GM12878 (cell line): Measurements from ENCODE around the gene UEVLD. TPM values are rescaled to one million over a fixed set of nuclear protein-coding genes. Genes with fewer than 3 reads are reported as not detected.

Source experiments
- ATAC-seq: fragments of 200-7000 bp; cut with Tn5 transposase; 3 replicates; pipeline ENCODE4 v1.9.1; 2020; ENCODE audit warnings: mild to moderate bottlenecking, moderate library complexity
- BruUV-seq: library from RNA; stranded (reverse); fragments of 400-500 nt; replicated peaks from 2 replicates; lab custom pipeline; 2021; lab: Mats Ljungman, UMichigan
- CTCF ChIA-PET: fragments of 300-600 bp; sonication (Branson Sonifier 250); formaldehyde crosslinking; extraction: SDS; loops from one replicate; lab custom pipeline; 2021; ENCODE audit warnings: inconsistent platforms; lab: Yijun Ruan, JAX
- POLR2A ChIA-PET: fragments of 350-600 bp; formaldehyde crosslinking; extraction: SDS; loops from one replicate; lab custom pipeline; 2021; ENCODE audit warnings: inconsistent platforms; lab: Charles Lee
- RAD21 ChIA-PET: fragments of 300-600 bp; sonication (Branson Sonifier 250); formaldehyde crosslinking; loops from one replicate; lab custom pipeline; 2023; ENCODE audit warnings: antibody characterized with exemption; ENCODE audit not compliant: unreplicated experiment; lab: Charles Lee
- SMC1A ChIA-PET: fragments of 300-600 bp; sonication (Branson Sonifier 250); formaldehyde crosslinking; loops from one replicate; lab custom pipeline; 2023; ENCODE audit not compliant: unreplicated experiment, uncharacterized antibody; lab: Charles Lee
- DNase-seq: peaks from one replicate; pipeline ENCODE4 v3.0.0-alpha.2; 2011; ENCODE audit warnings: low read depth, low spot score
- FAIRE-seq: peaks from 3 replicates; lab custom pipeline; 2011; peaks lifted over from hg19 to GRCh38; lab: Jason Lieb, UNC
- H2AFZ ChIP-seq: 2 replicates; pipeline ENCODE4 v1.6.0; 2011; ENCODE audit warnings: low read depth, low read length, control low read depth; ENCODE audit not compliant: control insufficient read depth
- H3K27ac ChIP-seq: 2 replicates; pipeline ENCODE4 v1.5.1; 2011; ENCODE audit warnings: control low read depth; ENCODE audit not compliant: control insufficient read depth, insufficient read depth
- H3K27me3 ChIP-seq, 2 experiments: replicated peaks in 1 of 2; 2 replicates each; pipeline versions ENCODE4 v1.6.0 to v1.6.1; 2011; ENCODE audit warnings: low read length in 1 of 2; ENCODE audit not compliant: control insufficient read depth in 2 of 2, insufficient read depth in 2 of 2
- H3K36me3 ChIP-seq, 2 experiments: 2 replicates each; pipeline ENCODE4 v1.5.1; 2011; ENCODE audit warnings: low read length in 1 of 2; ENCODE audit not compliant: control insufficient read depth in 2 of 2, insufficient read depth in 2 of 2
- H3K4me1 ChIP-seq: 2 replicates; pipeline ENCODE4 v1.6.1; 2011; ENCODE audit warnings: mild to moderate bottlenecking, low read length, moderate library complexity, mixed read lengths; ENCODE audit not compliant: control insufficient read depth, insufficient read depth
- H3K4me2 ChIP-seq: 2 replicates; pipeline ENCODE4 v1.6.0; 2011; ENCODE audit warnings: control low read depth; ENCODE audit not compliant: control insufficient read depth, insufficient read depth
- H3K4me3 ChIP-seq: fragments of 200-600 bp; sonication (generic); 2 replicates; pipeline ENCODE4 v1.5.1; 2016
- H3K79me2 ChIP-seq: 2 replicates; pipeline ENCODE4 v1.6.0; 2011; ENCODE audit warnings: low read length; ENCODE audit not compliant: control insufficient read depth, insufficient read depth
- H3K9ac ChIP-seq: 2 replicates; pipeline ENCODE4 v1.8.0; 2011; ENCODE audit warnings: low read length, control low read depth, mixed read lengths; ENCODE audit not compliant: control insufficient read depth, insufficient read depth
- H3K9me3 ChIP-seq: replicated peaks from 3 replicates; pipeline ENCODE4 v1.5.1; 2011; ENCODE audit warnings: mild to moderate bottlenecking, low read length; ENCODE audit not compliant: control insufficient read depth, insufficient read depth
- H4K20me1 ChIP-seq: 2 replicates; pipeline ENCODE4 v1.6.0; 2011; ENCODE audit not compliant: control insufficient read depth, insufficient read depth
- CHD4 ChIP-seq: fragments of 200-600 bp; sonication (generic); IDR thresholded peaks from 2 replicates; pipeline ENCODE4 v1.6.1; 2016; ENCODE audit warnings: mild to moderate bottlenecking
- GATAD2B ChIP-seq: fragments of 450-650 bp; conservative IDR thresholded peaks from 2 replicates; pipeline ENCODE4 v1.6.1; 2017; ENCODE audit warnings: low read depth, mild to moderate bottlenecking, moderate library complexity
- HDAC2 ChIP-seq: fragments of 200-600 bp; sonication (generic); IDR thresholded peaks from 2 replicates; pipeline ENCODE4 v1.6.1; 2017
- IKZF1 ChIP-seq: fragments of 450-650 bp; conservative IDR thresholded peaks from 2 replicates; pipeline ENCODE4 v1.6.1; 2017; ENCODE audit warnings: antibody characterized with exemption, mild to moderate bottlenecking
- JUNB ChIP-seq: IDR thresholded peaks from 2 replicates; pipeline ENCODE4 v1.6.1; 2016; ENCODE audit warnings: antibody characterized with exemption, mild to moderate bottlenecking
- KAT2A ChIP-seq: conservative IDR thresholded peaks from 2 replicates; pipeline ENCODE4 v1.6.1; 2011; ENCODE audit warnings: low read depth, low read length; ENCODE audit not compliant: control insufficient read depth
- NBN ChIP-seq: fragments of 450-650 bp; IDR thresholded peaks from 2 replicates; pipeline ENCODE4 v1.6.1; 2016
- NR2F1 ChIP-seq: fragments of 450-650 bp; conservative IDR thresholded peaks from 2 replicates; pipeline ENCODE4 v1.6.1; 2017; ENCODE audit warnings: mild to moderate bottlenecking
- RAD21 ChIP-seq: IDR thresholded peaks from 2 replicates; pipeline ENCODE4 v1.6.1; 2011; ENCODE audit warnings: mild to moderate bottlenecking, low read depth, low read length, moderate library complexity; ENCODE audit not compliant: insufficient read depth
- RBBP5 ChIP-seq: fragments of 200-600 bp; sonication (generic); conservative IDR thresholded peaks from 2 replicates; pipeline ENCODE4 v1.6.1; 2016
- SIN3A ChIP-seq: IDR thresholded peaks from 2 replicates; pipeline ENCODE4 v1.6.1; 2012; ENCODE audit warnings: low read depth, low read length, improper control_type of control experiment
- SMARCA5 ChIP-seq: fragments of 450-650 bp; IDR thresholded peaks from 2 replicates; pipeline ENCODE4 v1.6.1; 2017; ENCODE audit warnings: mild to moderate bottlenecking
- YY1 ChIP-seq: IDR thresholded peaks from 2 replicates; pipeline ENCODE4 v1.6.1; 2011; ENCODE audit warnings: low read depth, mild to moderate bottlenecking, low read length
- ZBED1 ChIP-seq: IDR thresholded peaks from 2 replicates; pipeline ENCODE4 v1.6.1; 2016; ENCODE audit warnings: borderline replicate concordance
- ZNF217 ChIP-seq: fragments of 450-650 bp; IDR thresholded peaks from 2 replicates; pipeline ENCODE4 v1.6.1; 2017; ENCODE audit warnings: antibody characterized with exemption, mild to moderate bottlenecking
- WGBS: methylation state at CpG from one replicate; pipeline ENCODE4 v1.1.6; 2016; ENCODE audit warnings: low lambda C conversion rate; ENCODE audit not compliant: insufficient replicate concordance, insufficient coverage; ENCODE audit errors: missing lambda C conversion rate; 5-methylcytosine and 5-hydroxymethylcytosine counted together
- in situ Hi-C: fragments of 300-500 bp; cut with MboI; formaldehyde crosslinking; loops from 9 replicates; pipeline ENCODE4 v1.14.3; 2018; ENCODE audit warnings: mixed read lengths
- intact Hi-C: fragments of 100-400 bp; cut with micrococcal nuclease; formaldehyde crosslinking; loops from one replicate; pipeline ENCODE4 v1.14.2; 2022; ENCODE audit not compliant: unreplicated experiment
- polyA plus RNA-seq, 11 experiments: library from polyadenylated mRNA; depleted of rRNA in 4 of 11; unstranded in 6 of 11; stranded (reverse) in 5 of 11; fragments of >200 nt; fragmentation: Nextera tagmentation in 4 of 11; fragmentation: Illumina TruSeq in 1 of 11; extraction: Ambion mirVana in 4 of 11; extraction: Trizol in 1 of 11; gene quantifications; 1 replicate in 1 of 11; 2 replicates in 10 of 11; pipeline versions ENCODE4 v1.2.1 to v1.2.3, GENCODE V29; 2011 to 2016; ENCODE audit warnings: inconsistent platforms in 2 of 11, missing spikeins in 2 of 11, low read depth in 1 of 11
- total RNA-seq, 4 experiments: library from RNA; depleted of rRNA in 3 of 4; stranded (reverse); fragments of >200 nt in 3 of 4; fragmentation: Illumina TruSeq in 1 of 4; extraction: Trizol in 1 of 4; gene quantifications; 2 replicates each; pipeline versions ENCODE4 v1.2.1 to v1.2.3, GENCODE V29; 2013 to 2021
- TF ChIP-seq, protein P1 (sequence below): fragments of 450-650 bp; IDR thresholded peaks from 2 replicates; pipeline ENCODE4 v1.6.1; 2017; ENCODE audit warnings: low read depth, mild to moderate bottlenecking, moderate library complexity
- TF ChIP-seq, protein P2 (sequence below): fragments of 450-650 bp; IDR thresholded peaks from 2 replicates; pipeline ENCODE4 v1.6.1; 2016; ENCODE audit warnings: mild to moderate bottlenecking

The UEVLD gene
- total and polyA plus RNA-seq, 10 of the 15 experiments (the other 5 are each of a cell fraction or from before 2014, with no cell fraction given), result 6.5 to 16.3 (median 13.4) TPM

DNA sequence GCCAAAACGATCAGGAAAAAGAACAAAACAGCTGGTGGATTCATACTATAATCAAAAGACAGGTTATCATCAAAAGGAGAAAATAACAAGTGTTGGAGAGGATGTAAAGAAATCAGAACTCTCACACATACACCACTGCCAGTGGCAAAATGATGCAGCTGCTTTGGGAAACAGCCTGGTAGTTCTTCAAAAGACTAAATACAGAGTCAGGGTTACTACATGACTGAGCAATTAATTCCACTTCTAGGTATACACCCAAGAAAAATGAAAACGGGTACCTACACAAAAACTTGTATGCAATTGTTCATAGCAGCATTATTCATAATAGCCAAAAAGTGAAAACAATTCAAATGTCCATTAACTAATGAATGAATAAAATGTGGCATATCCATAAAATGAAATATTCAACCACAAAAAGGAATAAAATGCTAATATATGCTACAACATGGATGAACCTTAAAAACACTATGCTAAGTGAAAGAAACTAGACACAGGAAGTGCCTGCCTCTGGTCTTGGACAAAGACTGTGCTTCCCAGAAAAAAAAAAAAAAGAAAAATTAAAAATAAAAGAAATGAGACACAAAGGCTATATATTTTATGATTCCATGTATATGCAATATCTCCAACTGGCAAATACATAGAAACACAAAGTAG lies 8.3 kb downstream of the UEVLD start (continued):
- no peak for TF ChIP-seq RBBP5
- no peak for TF ChIP-seq YY1
- no peak for TF ChIP-seq ZBED1
- TF ChIP-seq, protein P1, sequence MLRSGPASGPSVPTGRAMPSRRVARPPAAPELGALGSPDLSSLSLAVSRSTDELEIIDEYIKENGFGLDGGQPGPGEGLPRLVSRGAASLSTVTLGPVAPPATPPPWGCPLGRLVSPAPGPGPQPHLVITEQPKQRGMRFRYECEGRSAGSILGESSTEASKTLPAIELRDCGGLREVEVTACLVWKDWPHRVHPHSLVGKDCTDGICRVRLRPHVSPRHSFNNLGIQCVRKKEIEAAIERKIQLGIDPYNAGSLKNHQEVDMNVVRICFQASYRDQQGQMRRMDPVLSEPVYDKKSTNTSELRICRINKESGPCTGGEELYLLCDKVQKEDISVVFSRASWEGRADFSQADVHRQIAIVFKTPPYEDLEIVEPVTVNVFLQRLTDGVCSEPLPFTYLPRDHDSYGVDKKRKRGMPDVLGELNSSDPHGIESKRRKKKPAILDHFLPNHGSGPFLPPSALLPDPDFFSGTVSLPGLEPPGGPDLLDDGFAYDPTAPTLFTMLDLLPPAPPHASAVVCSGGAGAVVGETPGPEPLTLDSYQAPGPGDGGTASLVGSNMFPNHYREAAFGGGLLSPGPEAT, result no peak
- TF ChIP-seq CHD4, result no peak
- TF ChIP-seq HDAC2, result no peak
- no peak for TF ChIP-seq NBN
- no peak for TF ChIP-seq KAT2A
- TF ChIP-seq RAD21, result no peak
- TF ChIP-seq, all 136 proteins: peak for 0

DNA sequence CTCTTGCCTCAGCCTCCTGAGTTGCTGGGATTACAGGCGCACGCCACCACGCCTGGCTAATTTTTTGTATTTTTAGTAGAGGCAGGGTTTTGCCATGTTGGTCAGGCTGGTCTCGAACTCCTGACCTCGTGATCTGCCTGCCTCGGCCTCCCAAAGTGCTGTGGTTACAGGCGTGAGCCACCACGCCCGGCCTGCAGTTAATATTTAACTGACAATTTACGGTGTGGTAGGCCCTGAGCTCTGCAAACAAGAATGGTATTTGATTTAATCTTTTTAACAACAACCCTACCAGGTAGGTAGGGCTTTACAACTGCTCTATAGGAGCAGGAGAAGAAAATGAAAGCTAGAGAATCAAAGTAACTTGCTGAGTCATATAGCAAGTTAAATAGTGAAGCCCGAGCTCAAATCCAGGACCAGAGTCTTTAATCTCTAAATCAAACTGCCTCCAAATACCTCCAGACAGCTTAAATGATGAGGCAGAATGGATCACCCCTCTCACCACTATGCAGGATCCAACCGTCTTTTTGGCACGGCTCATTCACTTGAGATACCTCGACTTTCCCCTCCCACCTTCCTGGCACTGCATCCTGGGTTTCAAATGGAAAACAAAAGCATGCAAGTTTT lies 9.4 kb downstream of the UEVLD start:
- SMC1A ChIA-PET, result interaction anchor here (1.0 to 2.6 kb wide), 9 partner anchors 8 to 187 kb away, joined by 3 to 19 read pairs (median 3); partner anchors contain the start of genes SPTY2D1 and UEVLD
- no peak for FAIRE-seq
- H3K4me2 ChIP-seq, result no peak overlapping the region
- H3K27me3 ChIP-seq, result no peaks in the 10 kb centered on the region
- TF ChIP-seq, protein P2, sequence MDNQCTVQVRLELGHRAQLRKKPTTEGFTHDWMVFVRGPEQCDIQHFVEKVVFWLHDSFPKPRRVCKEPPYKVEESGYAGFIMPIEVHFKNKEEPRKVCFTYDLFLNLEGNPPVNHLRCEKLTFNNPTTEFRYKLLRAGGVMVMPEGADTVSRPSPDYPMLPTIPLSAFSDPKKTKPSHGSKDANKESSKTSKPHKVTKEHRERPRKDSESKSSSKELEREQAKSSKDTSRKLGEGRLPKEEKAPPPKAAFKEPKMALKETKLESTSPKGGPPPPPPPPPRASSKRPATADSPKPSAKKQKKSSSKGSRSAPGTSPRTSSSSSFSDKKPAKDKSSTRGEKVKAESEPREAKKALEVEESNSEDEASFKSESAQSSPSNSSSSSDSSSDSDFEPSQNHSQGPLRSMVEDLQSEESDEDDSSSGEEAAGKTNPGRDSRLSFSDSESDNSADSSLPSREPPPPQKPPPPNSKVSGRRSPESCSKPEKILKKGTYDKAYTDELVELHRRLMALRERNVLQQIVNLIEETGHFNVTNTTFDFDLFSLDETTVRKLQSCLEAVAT, result 0 out of 2 replicates have a peak, but pooled peaks have one; percentile 46
- TF ChIP-seq NR2F1, result no peak; the same call in 1 of the 2 replicates
- TF ChIP-seq SIN3A, result no peak
- TF ChIP-seq GATAD2B, result no peak
- TF ChIP-seq JUNB, result peak; percentile 82
- 0 out of 2 replicates have a peak, but pooled peaks have one; percentile 16 for TF ChIP-seq IKZF1
- TF ChIP-seq SMARCA5, result 0 out of 2 replicates have a peak, but pooled peaks have one; percentile 23
- peak; percentile 39; the same call in 1 of the 2 replicates for TF ChIP-seq ZNF217
- TF ChIP-seq, all 136 proteins: peak for 5
- CTCF ChIA-PET, result interaction anchor here (0.7 to 2.1 kb wide), 8 partner anchors 9 to 152 kb away, joined by 3 to 9 read pairs (median 3); partner anchors contain the start of gene UEVLD
- RAD21 ChIA-PET, result interaction anchor here (1.0 to 2.1 kb wide), 8 partner anchors 9 to 335 kb away, joined by 3 to 11 read pairs (median 5); partner anchors contain the start of genes SPTY2D1 and UEVLD
- no peaks in the 10 kb centered on the region for H3K79me2 ChIP-seq
- H3K9me3 ChIP-seq, result no peaks in the 10 kb centered on the region
- no peak overlapping the region for H3K9ac ChIP-seq
- 0 out of 2 replicates have a peak overlapping the region, but pooled peaks have one; percentile 36 for H3K4me3 ChIP-seq
- peak overlapping the region; percentile 46; the same call in 1 of the 2 replicates for H3K27ac ChIP-seq
- no peak overlapping the region; the same call in 1 of the 2 replicates for H2AFZ ChIP-seq
- in situ Hi-C loops (no loop called here), intact Hi-C loops (loop anchor here (1.0 kb wide), 1 partner anchor 8 kb away; no protein-coding TSS in a partner anchor)
- 91% methylated on average over 14 of the region's 14 CpGs for WGBS
- DNase-seq (no peak), ATAC-seq (peak; percentile 86)
- H3K4me1 ChIP-seq, result peaks cover 5% of the 10 kb centered on the region; the same call in 1 of the 2 replicates
- H4K20me1 ChIP-seq, result no peaks in the 10 kb centered on the region
- BruUV-seq, result no TSS peak
- POLR2A ChIA-PET, result interaction anchor here (0.7 to 1.9 kb wide), 3 partner anchors 12 to 249 kb away, joined by 3 to 4 read pairs (median 4); no protein-coding TSS in a partner anchor
- H3K36me3 ChIP-seq, result no peaks in the 10 kb centered on the region; a peak in 1 of 4 replicates
